Adrenal gland (tissue), 5 donors: ENCODE measurements around the gene A3GALT2.

Source experiments
- CTCF ChIP-seq, 6 experiments: fragments of 450-650 bp in 4 of 6; fragments of 200-600 bp in 2 of 6; sonication (generic) in 1 of 6; IDR thresholded peaks; 1 replicate in 5 of 6; 2 replicates in 1 of 6; pipeline versions ENCODE4 v1.5.1 to v1.8.0; 2016 to 2021; ENCODE audit warnings: antibody characterized with exemption in 6 of 6, mild to moderate bottlenecking in 2 of 6, moderate library complexity in 1 of 6
- POLR2A ChIP-seq, 2 donors: fragments of 450-650 bp; IDR thresholded peaks; one replicate each; pipeline ENCODE4 v1.6.1; 2017; ENCODE audit warnings: antibody characterized with exemption in 2 of 2, mild to moderate bottlenecking in 2 of 2, moderate library complexity in 1 of 2
- donor health status: DM: no; HTN: no; CAD: no.

GRCh38 chr1:33272930-33273329, 48.0 kb downstream of the A3GALT2 start:
- no peak for TF ChIP-seq CTCF (IDR thresholded peaks at IDR 0.05)
- TF ChIP-seq POLR2A (IDR thresholded peaks at IDR 0.05): no peak
